OCI-LY1 (cell line): ENCODE measurements around the gene STK32C.

ENCODE experiments used
- EZH2 ChIP-seq: fragments of 200-600 bp; sonication (generic), shearing (Covaris generic); IDR thresholded peaks from 2 replicates; pipeline ENCODE4 v1.8.0; 2017; ENCODE audit warnings: borderline replicate concordance, mixed run types, mild to moderate bottlenecking, antibody characterized with exemption, low read length, moderate library complexity, mixed read lengths
- TF ChIP-seq, protein P1 (sequence below): fragments of 200-600 bp; sonication (generic), shearing (Covaris generic); IDR thresholded peaks from 2 replicates; pipeline ENCODE4 v1.5.1; 2017; ENCODE audit warnings: mild to moderate bottlenecking, antibody characterized with exemption, low read length, moderate library complexity, mixed read lengths

DNA sequence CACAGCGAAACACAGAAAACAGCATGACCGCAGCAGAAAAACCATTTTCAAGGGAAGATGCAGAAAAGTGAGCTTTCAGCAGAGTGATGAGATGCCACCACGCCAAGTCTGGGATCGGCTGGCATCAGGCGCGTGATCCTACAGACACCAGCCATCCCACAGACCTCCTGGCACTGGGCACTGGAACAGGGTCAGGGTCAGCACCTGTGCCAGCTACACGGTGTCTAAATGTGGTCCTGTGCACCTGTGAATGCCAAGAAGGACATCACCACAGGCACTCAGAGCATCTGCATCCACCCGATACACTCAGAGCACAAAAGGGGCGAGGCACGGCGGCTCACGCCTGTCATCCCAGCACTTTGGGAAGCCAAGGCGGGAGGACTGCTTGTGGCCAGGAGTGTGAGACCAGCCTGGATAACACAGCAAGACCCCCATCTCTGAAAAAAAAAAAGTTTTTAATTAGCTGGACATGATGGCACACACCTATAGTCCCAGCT lies 31.5 kb downstream of the STK32C start:
- TF ChIP-seq, protein P1, sequence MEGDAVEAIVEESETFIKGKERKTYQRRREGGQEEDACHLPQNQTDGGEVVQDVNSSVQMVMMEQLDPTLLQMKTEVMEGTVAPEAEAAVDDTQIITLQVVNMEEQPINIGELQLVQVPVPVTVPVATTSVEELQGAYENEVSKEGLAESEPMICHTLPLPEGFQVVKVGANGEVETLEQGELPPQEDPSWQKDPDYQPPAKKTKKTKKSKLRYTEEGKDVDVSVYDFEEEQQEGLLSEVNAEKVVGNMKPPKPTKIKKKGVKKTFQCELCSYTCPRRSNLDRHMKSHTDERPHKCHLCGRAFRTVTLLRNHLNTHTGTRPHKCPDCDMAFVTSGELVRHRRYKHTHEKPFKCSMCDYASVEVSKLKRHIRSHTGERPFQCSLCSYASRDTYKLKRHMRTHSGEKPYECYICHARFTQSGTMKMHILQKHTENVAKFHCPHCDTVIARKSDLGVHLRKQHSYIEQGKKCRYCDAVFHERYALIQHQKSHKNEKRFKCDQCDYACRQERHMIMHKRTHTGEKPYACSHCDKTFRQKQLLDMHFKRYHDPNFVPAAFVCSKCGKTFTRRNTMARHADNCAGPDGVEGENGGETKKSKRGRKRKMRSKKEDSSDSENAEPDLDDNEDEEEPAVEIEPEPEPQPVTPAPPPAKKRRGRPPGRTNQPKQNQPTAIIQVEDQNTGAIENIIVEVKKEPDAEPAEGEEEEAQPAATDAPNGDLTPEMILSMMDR = no peak
- TF ChIP-seq EZH2 = no peak
